ENCODE data around the gene STPG4.

GRCh38 chr2:47050762-47051161 lies 104.3 kb downstream of the STPG4 start:
- TF ChIP-seq CTCF (IDR thresholded peaks at IDR 0.05) (no peak), POLR2A (IDR thresholded peaks at IDR 0.05) (no peak), POLR2AphosphoS5 (IDR thresholded peaks at IDR 0.05; ENCODE audit: insufficient read depth in 1 of 2, low read depth in 1 of 2) (no peak)
